ENCODE measurements around the gene SERPINA3. TPM values are rescaled to one million over a fixed set of nuclear protein-coding genes. Genes with fewer than 3 reads are reported as not detected.

SERPINA3 gene
- total and polyA plus RNA-seq, 2 of the 8 experiments (the other 6 are each of a cell fraction or from before 2014, with no cell fraction given): not detected

DNA sequence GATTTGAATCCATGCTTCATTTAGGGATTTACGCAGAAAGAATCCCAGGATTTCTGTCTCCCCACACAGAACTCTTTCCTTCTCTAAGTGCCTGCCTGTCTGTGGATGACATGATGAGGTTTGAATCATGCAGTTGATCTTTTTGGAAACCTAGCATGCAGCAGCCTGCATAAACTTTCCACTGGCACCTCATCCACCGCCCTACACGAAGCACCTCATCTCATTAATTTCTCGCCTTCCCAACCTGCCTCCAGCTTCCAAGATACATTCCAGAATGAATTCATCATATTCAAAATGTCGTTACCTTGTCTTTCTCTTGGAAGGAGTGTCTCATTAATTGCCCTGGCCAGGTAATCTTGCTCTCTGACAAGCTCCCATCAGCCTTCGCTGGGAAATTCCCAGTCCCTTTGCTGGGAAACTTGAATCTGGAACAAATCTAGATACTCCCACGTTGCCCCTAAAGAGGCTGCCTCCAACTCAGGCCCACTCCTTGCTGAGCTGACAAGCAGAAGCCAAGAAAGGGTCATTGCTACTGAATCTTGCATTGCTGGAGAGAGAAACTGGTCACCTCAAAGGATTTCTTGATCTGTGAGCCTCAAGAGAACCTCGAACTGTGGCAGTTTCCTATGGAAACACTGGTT is 48.2 kb downstream of the SERPINA3 start:
- H3K23me2 ChIP-seq (ENCODE audit: low read depth, low read length): no peaks in the 10 kb centered on the region
- H4K5ac ChIP-seq (ENCODE audit: insufficient read length, low read depth, low read length): no peak overlapping the region
- H3K23ac ChIP-seq (ENCODE audit: insufficient read length): no peak overlapping the region
- H3K14ac ChIP-seq (ENCODE audit: insufficient read length): no peak overlapping the region
- H4K20me1 ChIP-seq (replicated peaks in 1 of 2; ENCODE audit: control insufficient read depth in 1 of 2, insufficient read depth in 2 of 2, low read length in 2 of 2): no peaks in the 10 kb centered on the region
- no peak overlapping the region for H3K4me2 ChIP-seq (ENCODE audit: insufficient read depth in 1 of 2, low read depth in 2 of 2, low read length in 2 of 2)
- no peak overlapping the region for H3K18ac ChIP-seq (ENCODE audit: extremely low read depth, low read length)
- no peak overlapping the region for H2BK12ac ChIP-seq (ENCODE audit: low read depth, low read length)
- H3K79me1 ChIP-seq (ENCODE audit: low read depth, low read length): no peaks in the 10 kb centered on the region
- no peak overlapping the region for H3K56ac ChIP-seq (replicated peaks; ENCODE audit: insufficient read length, low read depth, low read length)
- 92% methylated on average over 8 of the region's 8 CpGs; no CpG with 5 or more reads in 1 of the 2 experiments for WGBS, 2 experiments (ENCODE audit: extremely low coverage in 1 of 2, insufficient coverage in 1 of 2, insufficient read length in 1 of 2, insufficient replicate concordance in 2 of 2, low coverage in 1 of 2, low lambda C conversion rate in 2 of 2, missing lambda C conversion rate in 1 of 2)
- no peaks in the 10 kb centered on the region; a peak in 1 of 4 replicates for H3K9me3 ChIP-seq (ENCODE audit: insufficient read depth in 2 of 2, low read depth in 1 of 2, low read length in 1 of 2)
- no peak overlapping the region; the same call in 1 of the 2 replicates for H2AFZ ChIP-seq (ENCODE audit: low read length)
- H3K9ac ChIP-seq (replicated peaks in 1 of 4; ENCODE audit: extremely low read depth in 1 of 4, low read depth in 3 of 4, low read length in 3 of 4): no peak overlapping the region
- H3K27me3 ChIP-seq (replicated peaks in 1 of 4; ENCODE audit: control insufficient read depth in 3 of 4, extremely low read depth in 1 of 4, insufficient read depth in 3 of 4, low read length in 3 of 4): no peaks in the 10 kb centered on the region
- ChIA-PET POLR2A (ENCODE audit: partially characterized antibody) (no interaction called here), CTCF (ENCODE audit: partially characterized antibody) (interaction anchor here (0.6 to 2.8 kb wide), 4 partner anchors 10 to 62 kb away, joined by 3 to 8 read pairs (median 4); no protein-coding TSS in a partner anchor)
- no peak overlapping the region for H4K91ac ChIP-seq (replicated peaks; ENCODE audit: insufficient read length, low read length)
- H3K36me3 ChIP-seq (ENCODE audit: control insufficient read depth in 2 of 4, insufficient read depth in 4 of 4, low read length in 3 of 4): no peaks in the 10 kb centered on the region
- H3K4ac ChIP-seq (replicated peaks; ENCODE audit: insufficient read length, low read depth, low read length): no peak overlapping the region
- H3K27ac ChIP-seq (ENCODE audit: low read depth, low read length): no peak overlapping the region
- no peaks in the 10 kb centered on the region for H3K4me1 ChIP-seq (replicated peaks in 1 of 4; ENCODE audit: control insufficient read depth in 3 of 4, insufficient read depth in 4 of 4, low read length in 3 of 4)
- FAIRE-seq (no peak), DNase-seq (ENCODE audit: low read depth in 1 of 2, low spot score in 2 of 2) (no peak)
- no peak for TF ChIP-seq HDAC2 (IDR thresholded peaks at IDR 0.05; ENCODE audit: borderline replicate concordance in 1 of 2, low read depth in 2 of 2, low read length in 2 of 2)
- no peak for TF ChIP-seq RAD21 (IDR thresholded peaks at IDR 0.05 in 1 of 2, conservative IDR thresholded peaks at IDR 0.05 in 1 of 2; ENCODE audit: low read depth in 2 of 2, low read length in 2 of 2)
- TF ChIP-seq KDM5A (IDR thresholded peaks at IDR 0.05; ENCODE audit: low read length): no peak
- TF ChIP-seq POU5F1 (IDR thresholded peaks at IDR 0.05; ENCODE audit: low read depth, low read length): no peak
- no peak for TF ChIP-seq CREB1 (IDR thresholded peaks at IDR 0.05)
- no peak overlapping the region for H2BK15ac ChIP-seq (ENCODE audit: low read length)
- H2BK120ac ChIP-seq (replicated peaks; ENCODE audit: low read depth, low read length): no peak overlapping the region
- H2AK5ac ChIP-seq (ENCODE audit: low read depth, low read length): no peak overlapping the region
- no peak overlapping the region for H2BK20ac ChIP-seq (ENCODE audit: low read length)
- H4K8ac ChIP-seq (ENCODE audit: extremely low read depth, insufficient read depth, low read length): no peak overlapping the region
- H3K4me3 ChIP-seq (ENCODE audit: extremely low read depth in 1 of 4, insufficient read depth in 2 of 4, low read depth in 3 of 4, low read length in 4 of 4): no peak overlapping the region
- H3K79me2 ChIP-seq (ENCODE audit: control insufficient read depth in 1 of 2, insufficient read depth in 2 of 2, low read length in 2 of 2): no peaks in the 10 kb centered on the region
- H2BK5ac ChIP-seq (ENCODE audit: low read depth, low read length): no peak overlapping the region
